Activated CD8-positive, alpha-beta T cell treated with anti-CD3 and anti-CD28 coated beads, Interleukin-2, amount 10 ng/mL, durations not matched to agents 7 days and 5 days (primary cell): ENCODE data around the gene SWAP70. TPM values are rescaled to one million over a fixed set of nuclear protein-coding genes. Genes with fewer than 3 reads are reported as not detected.

Source experiments
- ATAC-seq: fragments of 150-1000 bp; cut with Tn5 transposase; one replicate; pipeline ENCODE4 v1.10.0; 2021; ENCODE audit warnings: moderate library complexity
- CTCF ChIA-PET: fragments of 350-600 bp; sonication (Branson Sonifier 250); formaldehyde crosslinking; loops from one replicate; lab custom pipeline; 2021; ENCODE audit warnings: antibody characterized with exemption; lab: Charles Lee
- POLR2A ChIA-PET: fragments of 350-600 bp; sonication (Branson Sonifier 250); formaldehyde crosslinking; loops from one replicate; lab custom pipeline; 2021; ENCODE audit warnings: antibody characterized with exemption; lab: Charles Lee
- DNase-seq: peaks from one replicate; pipeline ENCODE4 v3.0.0-alpha.2; 2020
- H3K27ac Mint-ChIP-seq: one replicate; pipeline ENCODE4 v1.8.0; 2021; ENCODE audit warnings: mild to moderate bottlenecking, mixed read lengths
- H3K27me3 Mint-ChIP-seq: one replicate; pipeline ENCODE4 v1.8.0; 2021; ENCODE audit warnings: low read depth, mixed read lengths
- H3K36me3 Mint-ChIP-seq: one replicate; pipeline ENCODE4 v1.8.0; 2021; ENCODE audit warnings: low read depth, mixed read lengths
- H3K4me1 Mint-ChIP-seq: one replicate; pipeline ENCODE4 v1.8.0; 2021; ENCODE audit warnings: low read depth, mixed read lengths
- H3K4me3 Mint-ChIP-seq: one replicate; pipeline ENCODE4 v1.8.0; 2021; ENCODE audit warnings: mild to moderate bottlenecking, mixed read lengths
- H3K9me3 Mint-ChIP-seq: one replicate; pipeline ENCODE4 v1.8.0; 2022; ENCODE audit warnings: mixed read lengths; ENCODE audit not compliant: insufficient read depth
- total RNA-seq, 2 experiments: library from RNA; stranded (reverse); gene quantifications; one replicate each; pipeline ENCODE4 v1.2.3, GENCODE V29; 2021

The SWAP70 gene
- total RNA-seq, 2 experiments from 2014 or later = 11.5 to 13.3 TPM

- peaks cover 6% of the 10 kb centered on the region for H3K4me1 Mint-ChIP-seq
- H3K9me3 Mint-ChIP-seq = no peaks in the 10 kb centered on the region
- peaks cover 4% of the 10 kb centered on the region for H3K36me3 Mint-ChIP-seq
- DNase-seq (no peak), ATAC-seq (no peak)
- H3K27me3 Mint-ChIP-seq = no peaks in the 10 kb centered on the region
- no peak overlapping the region for H3K4me3 Mint-ChIP-seq
- CTCF ChIA-PET = interaction anchor here (1.3 to 2.1 kb wide), 4 partner anchors 11 to 114 kb away, joined by 4 to 9 read pairs (median 4); no protein-coding TSS in a partner anchor
- POLR2A ChIA-PET = interaction anchor here (0.6 kb wide), 2 partner anchors 12 to 80 kb away, joined by 3 read pairs; no protein-coding TSS in a partner anchor
- H3K27ac Mint-ChIP-seq = no peak overlapping the region
These were observed 62.6 kb downstream of the SWAP70 start for GRCh38 chr11:9726321-9727022.

- H3K4me3 Mint-ChIP-seq = no peak overlapping the region
- no peak for ATAC-seq
- no peaks in the 10 kb centered on the region for H3K9me3 Mint-ChIP-seq
These were observed 64.2 kb downstream of the SWAP70 start for GRCh38 chr11:9728058-9728457.

DNA sequence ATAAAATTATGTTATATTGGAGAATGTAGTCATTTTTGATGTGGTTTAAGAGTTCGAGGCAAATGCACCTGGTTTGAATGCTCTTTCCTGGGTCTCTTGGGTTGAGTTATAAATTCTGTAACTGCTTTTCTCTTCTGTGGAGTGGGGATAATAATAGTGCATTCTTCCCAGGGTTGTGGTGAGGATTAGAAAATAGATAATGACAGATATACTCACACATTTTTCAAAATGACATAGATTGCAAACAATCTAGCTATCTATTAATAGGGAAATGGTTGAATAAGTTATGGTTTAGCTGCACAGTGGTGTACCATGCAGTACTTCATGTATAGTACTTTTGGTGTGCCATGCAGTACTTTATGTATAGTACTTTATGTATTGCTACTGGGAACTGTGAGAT, 67.4 kb downstream of the SWAP70 start:
- Mint-ChIP-seq H3K4me1 (peaks cover 5% of the 10 kb centered on the region), H3K9me3 (peaks cover 11% of the 10 kb centered on the region), H3K4me3 (no peak overlapping the region), H3K27ac (no peak overlapping the region), H3K36me3 (peaks cover 22% of the 10 kb centered on the region), H3K27me3 (no peaks in the 10 kb centered on the region)
- CTCF ChIA-PET = interaction anchor here (1.7 to 1.9 kb wide), 2 partner anchors 17 to 130 kb away, joined by 3 to 5 read pairs; no protein-coding TSS in a partner anchor
- no peak for DNase-seq
- POLR2A ChIA-PET = interaction anchor here (0.7 kb wide), 1 partner anchor 270 kb away, joined by 3 read pairs; the partner anchor contains the start of gene ZNF143
- no peak for ATAC-seq

More at GRCh38 chr11:9728058-9728457, 64.2 kb downstream of the SWAP70 start:
- Mint-ChIP-seq H3K27ac (no peak overlapping the region), H3K4me1 (peaks cover 6% of the 10 kb centered on the region), H3K27me3 (no peaks in the 10 kb centered on the region), H3K36me3 (peaks cover 9% of the 10 kb centered on the region)
- ChIA-PET CTCF (interaction anchor here (1.7 kb wide), 1 partner anchor 115 kb away, joined by 4 read pairs; no protein-coding TSS in a partner anchor), POLR2A (no interaction called here)
- DNase-seq = no peak

GRCh38 chr11:9732453-9732852, 68.6 kb downstream of the SWAP70 start:
- no peak for DNase-seq
- Mint-ChIP-seq H3K4me3 (no peak overlapping the region), H3K4me1 (no peaks in the 10 kb centered on the region), H3K36me3 (peaks cover 29% of the 10 kb centered on the region), H3K27me3 (no peaks in the 10 kb centered on the region), H3K27ac (no peak overlapping the region), H3K9me3 (peaks cover 18% of the 10 kb centered on the region)
- ChIA-PET POLR2A (no interaction called here), CTCF (interaction anchor here (1.7 kb wide), 1 partner anchor 131 kb away, joined by 3 read pairs; no protein-coding TSS in a partner anchor)
- ATAC-seq = no peak

DNA sequence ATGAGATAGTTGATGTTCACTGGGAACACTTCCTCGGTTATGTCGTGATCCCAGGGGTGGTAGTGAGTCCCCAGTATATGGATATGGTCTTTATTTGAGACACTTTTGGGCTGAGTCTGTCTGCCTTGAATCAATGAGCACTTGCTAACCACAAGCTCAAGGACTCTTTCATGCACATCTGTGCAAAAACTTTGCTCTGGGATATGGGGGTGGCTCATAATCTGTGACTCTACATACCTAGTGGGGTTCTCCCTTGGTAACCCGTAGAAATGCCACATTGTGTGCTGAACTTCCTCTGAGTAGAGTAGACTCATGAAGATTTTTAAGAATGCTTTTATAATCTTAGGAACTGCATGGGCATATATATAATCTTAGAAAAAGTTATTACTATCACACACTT, 69.3 kb downstream of the SWAP70 start:
- no peak overlapping the region for H3K27ac Mint-ChIP-seq
- H3K27me3 Mint-ChIP-seq = no peaks in the 10 kb centered on the region
- H3K36me3 Mint-ChIP-seq = peaks cover 32% of the 10 kb centered on the region
- no peak overlapping the region for H3K4me3 Mint-ChIP-seq
- DNase-seq (no peak), ATAC-seq (no peak)
- CTCF ChIA-PET = interaction anchor here (1.9 kb wide), 1 partner anchor 15 kb away, joined by 8 read pairs; no protein-coding TSS in a partner anchor
- H3K4me1 Mint-ChIP-seq = peaks cover under 1% of the 10 kb centered on the region
- POLR2A ChIA-PET = no interaction called here
- peaks cover 18% of the 10 kb centered on the region for H3K9me3 Mint-ChIP-seq

GRCh38 chr11:9735236-9735635, 71.4 kb downstream of the SWAP70 start:
- H3K4me3 Mint-ChIP-seq = no peak overlapping the region
- H3K27ac Mint-ChIP-seq = no peak overlapping the region
- H3K9me3 Mint-ChIP-seq = peaks cover 18% of the 10 kb centered on the region
- DNase-seq = no peak
- no peak for ATAC-seq
- peaks cover 29% of the 10 kb centered on the region for H3K36me3 Mint-ChIP-seq
- CTCF ChIA-PET = interaction anchor here (3.1 kb wide), 1 partner anchor 13 kb away, joined by 26 read pairs; no protein-coding TSS in a partner anchor
- POLR2A ChIA-PET = no interaction called here
- H3K4me1 Mint-ChIP-seq = peaks cover 10% of the 10 kb centered on the region
- no peaks in the 10 kb centered on the region for H3K27me3 Mint-ChIP-seq

GRCh38 chr11:9735919-9736318, 72.0 kb downstream of the SWAP70 start:
- Mint-ChIP-seq H3K27me3 (no peaks in the 10 kb centered on the region), H3K4me1 (peaks cover 10% of the 10 kb centered on the region), H3K27ac (no peak overlapping the region), H3K4me3 (no peak overlapping the region), H3K9me3 (peaks cover 18% of the 10 kb centered on the region), H3K36me3 (peaks cover 31% of the 10 kb centered on the region)
- ChIA-PET POLR2A (no interaction called here), CTCF (interaction anchor here (3.1 kb wide), 1 partner anchor 12 kb away, joined by 26 read pairs; no protein-coding TSS in a partner anchor)
- DNase-seq = no peak
- no peak for ATAC-seq

- H3K4me1 Mint-ChIP-seq = peaks cover 10% of the 10 kb centered on the region
- ATAC-seq (no peak), DNase-seq (no peak)
- no peak overlapping the region for H3K27ac Mint-ChIP-seq
- no peak overlapping the region for H3K4me3 Mint-ChIP-seq
- no peaks in the 10 kb centered on the region for H3K27me3 Mint-ChIP-seq
- peaks cover 32% of the 10 kb centered on the region for H3K36me3 Mint-ChIP-seq
- peaks cover 18% of the 10 kb centered on the region for H3K9me3 Mint-ChIP-seq
- ChIA-PET CTCF (interaction anchor here (0.8 to 3.1 kb wide), 4 partner anchors 10 to 33 kb away, joined by 3 to 26 read pairs (median 6); no protein-coding TSS in a partner anchor), POLR2A (no interaction called here)
These were observed 72.5 kb downstream of the SWAP70 start for GRCh38 chr11:9736365-9736764.

DNA sequence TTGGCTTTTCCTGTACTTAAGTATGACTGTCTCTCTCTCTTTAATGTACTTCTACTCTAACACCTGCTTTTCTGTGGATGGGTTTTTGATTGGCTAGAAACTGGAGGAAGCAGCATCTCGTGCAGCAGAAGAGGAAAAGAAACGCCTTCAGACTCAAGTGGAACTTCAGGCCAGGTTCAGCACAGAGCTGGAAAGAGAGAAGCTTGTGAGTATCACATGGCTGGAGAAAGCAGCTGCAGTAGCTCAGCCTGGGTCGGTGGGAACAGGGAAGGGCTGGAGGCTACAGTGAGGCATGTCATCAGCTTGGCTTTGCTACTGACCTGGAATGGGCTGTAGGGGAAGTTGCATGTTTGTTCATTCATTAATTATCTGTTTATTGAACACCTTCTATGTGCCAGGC, 74.2 kb downstream of the SWAP70 start:
- peaks cover 10% of the 10 kb centered on the region for H3K4me1 Mint-ChIP-seq

GRCh38 chr11:9738707-9739106, 74.8 kb downstream of the SWAP70 start:
- H3K4me1 Mint-ChIP-seq = peaks cover 10% of the 10 kb centered on the region
- H3K27me3 Mint-ChIP-seq = no peaks in the 10 kb centered on the region
- H3K36me3 Mint-ChIP-seq = peaks cover 32% of the 10 kb centered on the region
- no peak overlapping the region for H3K4me3 Mint-ChIP-seq
- ATAC-seq (no peak), DNase-seq (no peak)
- CTCF ChIA-PET = interaction anchor here (1.5 to 2.4 kb wide), 2 partner anchors 10 to 723 kb away, joined by 3 to 16 read pairs; no protein-coding TSS in a partner anchor
- POLR2A ChIA-PET = interaction anchor here (0.6 kb wide), 1 partner anchor 13 kb away, joined by 3 read pairs; no protein-coding TSS in a partner anchor
- peak overlapping the region; percentile 65 for H3K27ac Mint-ChIP-seq
- peaks cover 18% of the 10 kb centered on the region for H3K9me3 Mint-ChIP-seq

More for the DNA sequence above, 74.2 kb downstream of the SWAP70 start:
- no peak overlapping the region for H3K4me3 Mint-ChIP-seq
- peaks cover 18% of the 10 kb centered on the region for H3K9me3 Mint-ChIP-seq
- DNase-seq (no peak), ATAC-seq (no peak)
- H3K36me3 Mint-ChIP-seq = peaks cover 35% of the 10 kb centered on the region
- no peaks in the 10 kb centered on the region for H3K27me3 Mint-ChIP-seq
- H3K27ac Mint-ChIP-seq = no peak overlapping the region
- POLR2A ChIA-PET = interaction anchor here (0.6 kb wide), 1 partner anchor 12 kb away, joined by 3 read pairs; no protein-coding TSS in a partner anchor
- CTCF ChIA-PET = interaction anchor here (1.1 to 3.1 kb wide), 6 partner anchors 10 to 722 kb away, joined by 3 to 26 read pairs (median 4); no protein-coding TSS in a partner anchor

DNA sequence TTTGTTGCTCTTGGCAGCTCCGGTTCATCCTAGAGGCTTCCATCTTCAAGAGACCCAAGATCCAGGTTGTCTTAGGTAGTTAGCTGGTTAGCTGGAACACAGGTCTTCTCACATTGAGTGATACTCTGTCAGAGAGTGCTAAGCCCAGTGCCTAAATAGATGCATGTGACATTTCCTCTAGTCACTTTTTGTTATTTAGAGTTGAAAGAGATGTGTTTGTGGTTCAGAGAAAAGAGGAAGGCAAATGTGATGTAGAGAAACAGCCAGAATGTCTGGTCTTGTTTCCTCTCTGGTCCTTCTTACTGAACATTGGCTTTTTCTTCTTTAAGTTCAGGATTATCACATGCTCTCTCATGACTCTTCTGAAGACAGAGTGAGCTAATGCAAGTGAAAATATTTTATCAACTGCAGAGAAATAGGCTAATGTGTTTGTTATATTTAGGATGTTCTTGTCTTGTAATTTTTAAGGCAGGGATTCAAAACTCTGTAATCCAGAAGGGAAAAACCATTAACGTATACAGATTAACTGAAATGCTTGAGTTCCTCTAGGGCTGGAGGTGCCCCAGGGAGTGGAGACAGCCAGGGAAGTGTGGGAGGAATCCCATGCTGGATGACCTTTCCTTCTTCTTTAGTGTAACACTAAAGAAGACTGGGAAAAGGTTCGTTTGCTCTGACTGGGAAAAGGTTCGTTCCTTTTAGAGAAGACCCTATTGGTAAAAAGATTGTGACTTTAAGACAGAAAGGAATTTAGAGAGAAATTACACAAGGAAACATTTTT, 75.4 kb downstream of the SWAP70 start:
- Mint-ChIP-seq H3K36me3 (peaks cover 32% of the 10 kb centered on the region), H3K4me1 (peaks cover 10% of the 10 kb centered on the region), H3K27ac (peak overlapping the region; percentile 65), H3K27me3 (no peaks in the 10 kb centered on the region), H3K9me3 (peaks cover 18% of the 10 kb centered on the region), H3K4me3 (no peak overlapping the region)
- ChIA-PET POLR2A (no interaction called here), CTCF (interaction anchor here (1.5 to 2.4 kb wide), 2 partner anchors 9 to 125 kb away, joined by 5 to 16 read pairs; no protein-coding TSS in a partner anchor)
- no peak for DNase-seq
- ATAC-seq = peak; percentile 39
